ENCODE data around the gene FAAH.

DNA sequence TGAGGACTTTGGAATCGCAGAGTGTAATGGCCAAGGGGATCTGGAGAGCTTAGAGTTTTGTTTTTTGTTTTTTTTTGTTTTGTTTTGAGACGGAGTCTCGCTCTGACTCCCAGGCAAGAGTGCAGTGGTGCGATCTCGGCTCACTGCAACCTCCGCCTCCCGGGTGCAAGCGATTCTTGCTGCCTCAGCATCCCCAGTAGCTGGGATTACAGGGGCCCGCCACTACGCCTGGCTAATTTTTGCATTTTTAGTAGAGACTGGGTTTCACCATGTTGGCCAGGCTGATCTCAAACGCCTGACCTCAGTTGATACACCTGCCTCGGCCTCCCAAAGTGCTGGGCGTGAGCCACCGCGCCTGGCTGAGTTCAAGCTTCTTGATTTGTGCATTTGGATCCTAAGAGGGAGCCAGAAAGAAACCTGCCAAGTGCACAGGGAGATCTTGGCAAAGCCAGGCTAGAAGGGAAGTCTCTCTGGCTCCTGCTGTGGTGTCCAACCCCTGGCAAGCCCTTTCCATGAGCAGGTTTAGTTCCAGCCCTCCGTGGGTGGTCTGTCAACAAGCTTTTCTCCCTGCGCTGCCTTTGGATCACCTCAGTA lies 852 bp downstream of the FAAH start:
- TF ChIP-seq, protein P1, sequence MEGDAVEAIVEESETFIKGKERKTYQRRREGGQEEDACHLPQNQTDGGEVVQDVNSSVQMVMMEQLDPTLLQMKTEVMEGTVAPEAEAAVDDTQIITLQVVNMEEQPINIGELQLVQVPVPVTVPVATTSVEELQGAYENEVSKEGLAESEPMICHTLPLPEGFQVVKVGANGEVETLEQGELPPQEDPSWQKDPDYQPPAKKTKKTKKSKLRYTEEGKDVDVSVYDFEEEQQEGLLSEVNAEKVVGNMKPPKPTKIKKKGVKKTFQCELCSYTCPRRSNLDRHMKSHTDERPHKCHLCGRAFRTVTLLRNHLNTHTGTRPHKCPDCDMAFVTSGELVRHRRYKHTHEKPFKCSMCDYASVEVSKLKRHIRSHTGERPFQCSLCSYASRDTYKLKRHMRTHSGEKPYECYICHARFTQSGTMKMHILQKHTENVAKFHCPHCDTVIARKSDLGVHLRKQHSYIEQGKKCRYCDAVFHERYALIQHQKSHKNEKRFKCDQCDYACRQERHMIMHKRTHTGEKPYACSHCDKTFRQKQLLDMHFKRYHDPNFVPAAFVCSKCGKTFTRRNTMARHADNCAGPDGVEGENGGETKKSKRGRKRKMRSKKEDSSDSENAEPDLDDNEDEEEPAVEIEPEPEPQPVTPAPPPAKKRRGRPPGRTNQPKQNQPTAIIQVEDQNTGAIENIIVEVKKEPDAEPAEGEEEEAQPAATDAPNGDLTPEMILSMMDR (IDR thresholded peaks at IDR 0.05 in 2 of 3, conservative IDR thresholded peaks at IDR 0.05 in 1 of 3; ENCODE audit: borderline replicate concordance in 1 of 3, insufficient read depth in 1 of 3, low read depth in 2 of 3, low read length in 2 of 3), result no peak
- TF ChIP-seq, protein P2, sequence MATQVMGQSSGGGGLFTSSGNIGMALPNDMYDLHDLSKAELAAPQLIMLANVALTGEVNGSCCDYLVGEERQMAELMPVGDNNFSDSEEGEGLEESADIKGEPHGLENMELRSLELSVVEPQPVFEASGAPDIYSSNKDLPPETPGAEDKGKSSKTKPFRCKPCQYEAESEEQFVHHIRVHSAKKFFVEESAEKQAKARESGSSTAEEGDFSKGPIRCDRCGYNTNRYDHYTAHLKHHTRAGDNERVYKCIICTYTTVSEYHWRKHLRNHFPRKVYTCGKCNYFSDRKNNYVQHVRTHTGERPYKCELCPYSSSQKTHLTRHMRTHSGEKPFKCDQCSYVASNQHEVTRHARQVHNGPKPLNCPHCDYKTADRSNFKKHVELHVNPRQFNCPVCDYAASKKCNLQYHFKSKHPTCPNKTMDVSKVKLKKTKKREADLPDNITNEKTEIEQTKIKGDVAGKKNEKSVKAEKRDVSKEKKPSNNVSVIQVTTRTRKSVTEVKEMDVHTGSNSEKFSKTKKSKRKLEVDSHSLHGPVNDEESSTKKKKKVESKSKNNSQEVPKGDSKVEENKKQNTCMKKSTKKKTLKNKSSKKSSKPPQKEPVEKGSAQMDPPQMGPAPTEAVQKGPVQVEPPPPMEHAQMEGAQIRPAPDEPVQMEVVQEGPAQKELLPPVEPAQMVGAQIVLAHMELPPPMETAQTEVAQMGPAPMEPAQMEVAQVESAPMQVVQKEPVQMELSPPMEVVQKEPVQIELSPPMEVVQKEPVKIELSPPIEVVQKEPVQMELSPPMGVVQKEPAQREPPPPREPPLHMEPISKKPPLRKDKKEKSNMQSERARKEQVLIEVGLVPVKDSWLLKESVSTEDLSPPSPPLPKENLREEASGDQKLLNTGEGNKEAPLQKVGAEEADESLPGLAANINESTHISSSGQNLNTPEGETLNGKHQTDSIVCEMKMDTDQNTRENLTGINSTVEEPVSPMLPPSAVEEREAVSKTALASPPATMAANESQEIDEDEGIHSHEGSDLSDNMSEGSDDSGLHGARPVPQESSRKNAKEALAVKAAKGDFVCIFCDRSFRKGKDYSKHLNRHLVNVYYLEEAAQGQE (IDR thresholded peaks at IDR 0.05; ENCODE audit: low read depth), result no peak
- TF ChIP-seq YY1 (IDR thresholded peaks at IDR 0.05; ENCODE audit: extremely low read depth, insufficient replicate concordance, low read depth, low read length) (no peak), EZH2phosphoT487 (IDR thresholded peaks at IDR 0.05; ENCODE audit: borderline replicate concordance) (no peak), FOSL1 (IDR thresholded peaks at IDR 0.05; ENCODE audit: low read depth) (no peak), POLR2AphosphoS5 (IDR thresholded peaks at IDR 0.05; ENCODE audit: low read depth, low read length) (no peak), RAD21 (IDR thresholded peaks at IDR 0.05; ENCODE audit: low read depth) (no peak), EZH2 (IDR thresholded peaks at IDR 0.05) (no peak), EGR1 (IDR thresholded peaks at IDR 0.05; ENCODE audit: low read depth) (no peak), CEBPB (IDR thresholded peaks at IDR 0.05; ENCODE audit: low read depth) (no peak), POLR2A (IDR thresholded peaks at IDR 0.05; ENCODE audit: borderline replicate concordance, extremely low read depth, insufficient read depth, insufficient read length) (no peak), ZFX (IDR thresholded peaks at IDR 0.05) (no peak)
